Kidney (tissue), 14 donors: ENCODE data around the gene SYNPO2. TPM values are rescaled to one million over a fixed set of nuclear protein-coding genes. Genes with fewer than 3 reads are reported as not detected.
"Not testable (repeated sequence)": the region's sequence is repeated elsewhere in the genome, so short reads cannot be mapped to it uniquely, and the experiment has no call there.

Experiments
- DNase-seq, 5 donors: peaks; one replicate each; pipeline ENCODE4 v3.0.0-alpha.2; 2013 to 2020
- FAIRE-seq: peaks from 2 replicates; lab custom pipeline; 2012; peaks lifted over from hg19 to GRCh38; lab: Jason Lieb, UNC
- H3K27ac ChIP-seq, 2 donors: one replicate each; pipeline ENCODE4 v1.7.0; 2013; ENCODE audit warnings: low read depth in 2 of 2, low read length in 2 of 2, inconsistent platforms in 1 of 2
- H3K27me3 ChIP-seq: one replicate; pipeline ENCODE4 v1.7.1; 2013; ENCODE audit warnings: low read length, inconsistent platforms; ENCODE audit not compliant: control insufficient read depth, insufficient read depth
- H3K36me3 ChIP-seq, 3 donors: one replicate each; pipeline versions ENCODE4 v1.7.0 to v1.7.1; 2013; ENCODE audit warnings: low read length in 3 of 3, control low read depth in 1 of 3, inconsistent platforms in 1 of 3; ENCODE audit not compliant: insufficient read depth in 3 of 3, control insufficient read depth in 2 of 3
- H3K4me1 ChIP-seq, 3 donors: one replicate each; pipeline versions ENCODE4 v1.7.0 to v1.7.1; 2013; ENCODE audit warnings: low read length in 3 of 3, inconsistent platforms in 1 of 3, low read depth in 1 of 3; ENCODE audit not compliant: control insufficient read depth in 2 of 3, insufficient read depth in 2 of 3
- H3K4me3 ChIP-seq, 3 donors: one replicate each; pipeline versions ENCODE4 v1.7.0 to v1.8.1; 2013; ENCODE audit warnings: low read length in 3 of 3, control low read depth in 1 of 3, inconsistent platforms in 1 of 3
- H3K9ac ChIP-seq, 3 donors: one replicate each; pipeline versions ENCODE4 v1.7.0 to v1.7.1; 2013; ENCODE audit warnings: low read length in 3 of 3, control low read depth in 1 of 3, inconsistent platforms in 1 of 3
- H3K9me3 ChIP-seq, 3 donors: one replicate each; pipeline versions ENCODE4 v1.7.0 to v1.7.1; 2013; ENCODE audit warnings: low read length in 3 of 3, control low read depth in 1 of 3, inconsistent platforms in 1 of 3; ENCODE audit not compliant: control insufficient read depth in 2 of 3, insufficient read depth in 1 of 3
- intact Hi-C: fragments of 100-400 bp; cut with DNase I; formaldehyde crosslinking; loops from one replicate; pipeline ENCODE4 v1.11.1; 2022
- polyA plus RNA-seq: library from polyadenylated mRNA; stranded (reverse); fragments of 350-450 nt; fragmentation: Illumina TruSeq; extraction: RNeasy Lipid Tissue Mini Kit (QIAGEN cat#74804); gene quantifications from one replicate; pipeline ENCODE4 v1.2.3, GENCODE V29; 2014; ENCODE audit warnings: low read depth, low replicate concordance; ENCODE audit not compliant: insufficient read depth
- total RNA-seq: library from RNA; stranded (reverse); fragmentation: NEBNext Ultra II Directional; extraction: Animal tissue kit (Norgen Biotek cat#: 25700); gene quantifications from one replicate; pipeline ENCODE4 v1.2.1, GENCODE V29; 2021
- TF ChIP-seq, protein P1 (sequence below): IDR thresholded peaks from 3 replicates; pipeline ENCODE4 v1.5.1; 2012; ENCODE audit warnings: mild to moderate bottlenecking, moderate library complexity, borderline replicate concordance; ENCODE audit not compliant: insufficient read depth; ENCODE audit errors: extremely low read depth
- donor health status: control.
- donor health status: control.
- donor health status: control.
- donor health status: control.
- donor health status: control.
- donor health status: DM: yes; HTN: yes; CAD: no.
- donor health status: Normal renal cell carcinoma (clear cell type).

Gene SYNPO2
- total and polyA plus RNA-seq, 2 donors from 2014 or later = 7.5 to 56.5 TPM

DNA sequence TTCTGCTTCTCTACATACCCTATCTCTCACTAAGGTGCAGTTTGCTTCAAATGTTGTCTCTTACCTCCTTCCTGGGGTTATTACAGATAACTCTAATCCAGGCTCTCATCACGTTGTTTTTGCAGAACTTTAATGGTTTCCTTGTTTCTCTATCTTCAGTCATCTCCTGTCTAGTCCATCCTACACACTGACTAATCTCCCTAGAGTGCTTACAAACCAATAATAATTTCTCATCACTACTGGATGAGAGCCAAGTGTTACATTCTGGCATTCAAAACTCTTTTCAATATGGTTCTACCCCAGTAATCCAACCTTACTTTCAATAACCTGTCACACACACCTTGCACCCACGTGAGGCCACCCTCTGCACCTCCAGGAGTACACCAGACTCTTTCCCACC, 86.1 kb downstream of the SYNPO2 start:
- H3K9me3 ChIP-seq = no peaks in the 10 kb centered on the region
- FAIRE-seq (no peak), DNase-seq (no peak)
- no peak overlapping the region for H3K9ac ChIP-seq
- no peaks in the 10 kb centered on the region for H3K36me3 ChIP-seq
- no peak overlapping the region for H3K4me3 ChIP-seq
- H3K27me3 ChIP-seq = no peaks in the 10 kb centered on the region
- H3K27ac ChIP-seq = no peak overlapping the region
- TF ChIP-seq, protein P1, sequence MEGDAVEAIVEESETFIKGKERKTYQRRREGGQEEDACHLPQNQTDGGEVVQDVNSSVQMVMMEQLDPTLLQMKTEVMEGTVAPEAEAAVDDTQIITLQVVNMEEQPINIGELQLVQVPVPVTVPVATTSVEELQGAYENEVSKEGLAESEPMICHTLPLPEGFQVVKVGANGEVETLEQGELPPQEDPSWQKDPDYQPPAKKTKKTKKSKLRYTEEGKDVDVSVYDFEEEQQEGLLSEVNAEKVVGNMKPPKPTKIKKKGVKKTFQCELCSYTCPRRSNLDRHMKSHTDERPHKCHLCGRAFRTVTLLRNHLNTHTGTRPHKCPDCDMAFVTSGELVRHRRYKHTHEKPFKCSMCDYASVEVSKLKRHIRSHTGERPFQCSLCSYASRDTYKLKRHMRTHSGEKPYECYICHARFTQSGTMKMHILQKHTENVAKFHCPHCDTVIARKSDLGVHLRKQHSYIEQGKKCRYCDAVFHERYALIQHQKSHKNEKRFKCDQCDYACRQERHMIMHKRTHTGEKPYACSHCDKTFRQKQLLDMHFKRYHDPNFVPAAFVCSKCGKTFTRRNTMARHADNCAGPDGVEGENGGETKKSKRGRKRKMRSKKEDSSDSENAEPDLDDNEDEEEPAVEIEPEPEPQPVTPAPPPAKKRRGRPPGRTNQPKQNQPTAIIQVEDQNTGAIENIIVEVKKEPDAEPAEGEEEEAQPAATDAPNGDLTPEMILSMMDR = no peak
- intact Hi-C loops = no loop called here
- peaks cover 0 to 4% (median 0%) of the 10 kb centered on the region in 3 donors for H3K4me1 ChIP-seq

DNA sequence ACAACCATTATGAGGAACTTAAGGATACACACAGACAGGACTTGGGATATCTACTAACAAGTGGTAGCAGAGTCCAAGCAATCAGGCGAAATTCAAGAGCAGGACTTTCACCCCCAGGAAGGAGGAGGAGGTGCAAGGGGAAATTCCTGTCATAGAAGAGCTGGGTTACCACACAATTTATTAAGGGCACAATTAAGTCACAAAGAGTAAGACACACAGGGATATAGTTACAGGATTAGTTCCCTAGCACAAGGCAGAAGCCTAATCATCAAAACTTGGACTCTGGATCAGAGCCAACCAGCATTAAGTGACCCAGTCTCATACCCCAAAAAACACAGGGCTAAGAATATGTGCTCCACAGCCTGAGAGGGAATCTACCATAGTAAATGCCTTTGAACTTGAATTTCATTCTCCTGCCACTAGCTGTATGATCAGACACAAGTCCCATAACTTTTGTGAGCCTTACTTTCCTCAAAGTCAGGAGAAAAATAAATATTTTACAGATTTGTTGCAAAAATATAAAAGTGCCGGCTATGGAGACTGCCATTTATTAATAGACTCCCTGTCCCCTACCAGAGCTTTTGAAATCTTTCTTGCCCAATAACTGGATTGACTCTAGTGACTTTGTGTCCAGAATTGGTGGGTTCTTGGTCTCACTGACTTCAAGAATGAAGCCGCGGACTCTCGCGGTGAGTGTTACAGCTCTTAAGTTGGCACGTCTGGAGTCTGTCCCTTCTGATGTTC, 87.0 kb downstream of the SYNPO2 start:
- no peak overlapping the region for H3K9ac ChIP-seq
- H3K27me3 ChIP-seq = no peaks in the 10 kb centered on the region
- H3K27ac ChIP-seq = no peak overlapping the region
- H3K9me3 ChIP-seq = no peaks in the 10 kb centered on the region
- FAIRE-seq (no peak), DNase-seq (peak in 2 of 5 donors; percentile 10 to 25)
- TF ChIP-seq, protein P1 = no peak
- intact Hi-C loops = no loop called here
- H3K36me3 ChIP-seq = no peaks in the 10 kb centered on the region
- peaks cover 0 to 4% (median 0%) of the 10 kb centered on the region in 3 donors for H3K4me1 ChIP-seq
- H3K4me3 ChIP-seq = no peak overlapping the region

DNA sequence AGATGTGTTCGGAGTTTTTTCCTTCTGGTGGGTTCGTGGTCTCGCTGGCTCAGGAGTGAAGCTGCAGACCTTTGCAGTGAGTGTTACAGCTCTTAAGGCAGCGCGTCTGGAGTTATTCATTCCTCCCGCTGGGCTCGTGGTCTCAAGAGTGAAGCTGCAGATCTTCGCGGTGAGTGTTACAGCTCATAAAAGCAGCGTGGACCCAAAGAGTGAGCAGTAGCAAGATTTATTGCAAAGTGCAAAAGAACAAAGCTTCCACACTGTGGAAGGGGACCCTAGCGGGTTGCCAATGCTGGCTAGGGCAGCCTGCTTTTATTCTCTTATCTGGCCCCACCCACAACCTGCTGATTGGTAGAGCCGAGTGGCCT, 87.5 kb downstream of the SYNPO2 start:
- H3K27ac ChIP-seq = not testable (repeated sequence)

DNA sequence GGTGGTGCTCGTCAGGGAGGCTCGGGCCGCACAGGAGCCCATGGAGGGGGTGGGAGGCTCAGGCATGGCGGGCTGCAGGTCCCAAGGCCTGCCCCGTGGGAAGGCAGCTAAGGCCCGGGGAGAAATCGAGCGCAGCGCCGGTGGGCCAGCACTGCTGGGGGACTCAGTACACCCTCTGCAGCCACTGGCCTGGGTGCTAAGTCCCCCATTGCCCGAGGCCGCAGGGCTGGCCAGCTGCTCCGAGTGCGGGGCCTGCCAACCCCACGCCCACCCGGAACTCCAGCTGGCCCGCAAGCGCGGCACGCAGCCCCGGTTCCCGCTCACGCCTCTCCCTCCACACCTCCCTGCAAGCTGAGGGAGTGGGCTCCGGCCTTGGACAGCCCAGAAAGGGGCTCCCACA, 88.4 kb downstream of the SYNPO2 start:
- H3K27ac ChIP-seq, H3K36me3 ChIP-seq, DNase-seq, H3K4me1 ChIP-seq, FAIRE-seq, H3K9ac ChIP-seq, H3K4me3 ChIP-seq, H3K9me3 ChIP-seq, intact Hi-C loops, H3K27me3 ChIP-seq: not testable (repeated sequence)

More for the DNA sequence above, 87.5 kb downstream of the SYNPO2 start:
- H3K27me3 ChIP-seq, H3K9me3 ChIP-seq, intact Hi-C loops, H3K36me3 ChIP-seq, H3K4me1 ChIP-seq, H3K9ac ChIP-seq, H3K4me3 ChIP-seq, DNase-seq, FAIRE-seq: not testable (repeated sequence)
